K562 (cell line): ENCODE results near the gene ARHGDIA. TPM values are rescaled to one million over a fixed set of nuclear protein-coding genes. Genes with fewer than 3 reads are reported as not detected.

Experiments
- CBFA2T3 ChIP-seq: fragments of 450-650 bp; IDR thresholded peaks from 2 replicates; pipeline ENCODE4 v1.6.1; 2017
- CHD1 ChIP-seq: fragments of 200-600 bp; sonication (generic); IDR thresholded peaks from one replicate; pipeline ENCODE4 v1.6.1; 2012; ENCODE audit warnings: mild to moderate bottlenecking, moderate library complexity, low read length, inconsistent platforms
- DIDO1 ChIP-seq: fragments of 450-650 bp; IDR thresholded peaks from 2 replicates; pipeline ENCODE4 v1.6.1; 2016; ENCODE audit warnings: low read depth, missing biosample characterization, missing genetic modification characterization
- EZH2 ChIP-seq: IDR thresholded peaks from 2 replicates; pipeline ENCODE4 v1.6.1; 2012; ENCODE audit warnings: low read depth, mild to moderate bottlenecking, inconsistent platforms, low read length, borderline replicate concordance
- MAFF ChIP-seq: IDR thresholded peaks from 2 replicates; pipeline ENCODE4 v1.6.1; 2012; ENCODE audit warnings: low read length, improper control_type of control experiment
- MAFK ChIP-seq: IDR thresholded peaks from 2 replicates; pipeline ENCODE4 v1.6.1; 2011; ENCODE audit warnings: low read length, improper control_type of control experiment
- NBN ChIP-seq: fragments of 450-650 bp; IDR thresholded peaks from 2 replicates; pipeline ENCODE4 v1.6.1; 2016; ENCODE audit warnings: low read depth, mild to moderate bottlenecking
- PREB ChIP-seq: sonication (generic); formaldehyde crosslinking; IDR thresholded peaks from 2 replicates; pipeline ENCODE4 v1.8.1; 2023; ENCODE audit warnings: mild to moderate bottlenecking, missing genetic modification reagents
- RBM15 ChIP-seq: fragments of 200-400 bp; formaldehyde crosslinking; IDR thresholded peaks from 2 replicates; pipeline ENCODE4 v1.6.1; 2018; ENCODE audit warnings: mild to moderate bottlenecking, low read length, moderate library complexity; ENCODE audit not compliant: insufficient read depth
- RBM25 ChIP-seq: fragments of 200-400 bp; formaldehyde crosslinking; IDR thresholded peaks from 2 replicates; pipeline ENCODE4 v1.6.1; 2018; ENCODE audit warnings: low read length, low read depth, moderate library complexity; ENCODE audit not compliant: severe bottlenecking
- SOX6 ChIP-seq: fragments of 450-650 bp; IDR thresholded peaks from 2 replicates; pipeline ENCODE4 v1.6.1; 2014; ENCODE audit warnings: mild to moderate bottlenecking
- TRIM24 ChIP-seq, 2 experiments: fragments of 450-650 bp; IDR thresholded peaks; 2 replicates each; pipeline ENCODE4 v1.6.1; 2016
- ZNF175 ChIP-seq: fragments of 200-800 bp; sonication (Bioruptor generic); IDR thresholded peaks from 2 replicates; pipeline ENCODE4 v1.6.1; 2016; ENCODE audit warnings: low read depth, mild to moderate bottlenecking, missing genetic modification characterization, missing compliant biosample characterization
- ZNF311 ChIP-seq: fragments of 250-450 bp; sonication (Bioruptor Pico); IDR thresholded peaks from 2 replicates; pipeline ENCODE4 v1.4.0; 2020; ENCODE audit warnings: mild to moderate bottlenecking, moderate library complexity
- ZNF347 ChIP-seq: fragments of 450-650 bp; formaldehyde crosslinking; IDR thresholded peaks from 2 replicates; pipeline ENCODE4 v1.4.0; 2020; ENCODE audit warnings: low read depth, mild to moderate bottlenecking, moderate library complexity
- ZNF407 ChIP-seq: fragments of 450-650 bp; IDR thresholded peaks from 2 replicates; pipeline ENCODE4 v1.6.1; 2016; ENCODE audit warnings: low read depth
- ZNF75A ChIP-seq: fragments of 450-650 bp; formaldehyde crosslinking; IDR thresholded peaks from 2 replicates; pipeline ENCODE4 v1.4.0; 2020; ENCODE audit warnings: mild to moderate bottlenecking
- ZNF766 ChIP-seq: fragments of 200-800 bp; sonication (Bioruptor generic); conservative IDR thresholded peaks from 2 replicates; pipeline ENCODE4 v1.6.1; 2016; ENCODE audit warnings: missing genetic modification characterization, missing compliant biosample characterization
- ZNF830 ChIP-seq: fragments of 250-450 bp; sonication (Bioruptor Pico); IDR thresholded peaks from 2 replicates; pipeline ENCODE4 v1.5.0; 2021; ENCODE audit warnings: mild to moderate bottlenecking
- ZSCAN32 ChIP-seq: fragments of 450-650 bp; formaldehyde crosslinking; IDR thresholded peaks from 2 replicates; pipeline ENCODE4 v1.4.0; 2020; ENCODE audit warnings: mild to moderate bottlenecking, moderate library complexity
- polyA plus RNA-seq, 8 experiments: library from polyadenylated mRNA; depleted of rRNA in 4 of 8; stranded (reverse) in 5 of 8; unstranded in 3 of 8; fragments of >200 nt; fragmentation: Nextera tagmentation in 2 of 8; fragmentation: Illumina TruSeq in 1 of 8; extraction: Ambion mirVana in 2 of 8; extraction: Trizol in 1 of 8; gene quantifications; 2 replicates each; pipeline versions ENCODE4 v1.2.1 to v1.2.3, GENCODE V29; 2011 to 2014; ENCODE audit warnings: inconsistent platforms in 1 of 8, missing spikeins in 1 of 8
- total RNA-seq, 7 experiments: library from RNA; depleted of rRNA in 6 of 7; stranded (reverse); fragments of >200 nt in 6 of 7; fragmentation: Illumina TruSeq in 2 of 7; extraction: Trizol in 2 of 7; gene quantifications; 2 replicates each; pipeline versions ENCODE4 v1.2.1 to v1.2.3, GENCODE V29; 2011 to 2021; ENCODE audit warnings: low replicate concordance in 1 of 7

ARHGDIA gene
- total and polyA plus RNA-seq, 9 of the 15 experiments (the other 6 are each of a cell fraction or from before 2014, with no cell fraction given): 9.6 to 340 (median 97.6) TPM

- TF ChIP-seq ZNF407 (no peak), DIDO1 (tag) (no peak), ZNF75A (no peak), SOX6 (no peak), TRIM24 (IDR thresholded peaks at IDR 0.05) (no peak), ZNF830 (CRISPR knock-in tag) (no peak), MAFK (no peak), MAFF (no peak), EZH2 (no peak), ZNF175 (CRISPR knock-in tag) (no peak), CBFA2T3 (no peak), RBM25 (no peak), ZNF311 (no peak), CHD1 (no peak), NBN (no peak), RBM15 (no peak), ZNF766 (no peak), ZSCAN32 (CRISPR knock-in tag) (no peak), ZNF347 (no peak), PREB (CRISPR knock-in tag) (no peak)
Observed at GRCh38 chr17:81869221-81870130, 1.7 kb downstream of the ARHGDIA start (continued).
